ENCODE results near the gene SORCS3. TPM values are rescaled to one million over a fixed set of nuclear protein-coding genes. Genes with fewer than 3 reads are reported as not detected.

Gene SORCS3
- total RNA-seq, 4 donors from 2014 or later: not detected

DNA sequence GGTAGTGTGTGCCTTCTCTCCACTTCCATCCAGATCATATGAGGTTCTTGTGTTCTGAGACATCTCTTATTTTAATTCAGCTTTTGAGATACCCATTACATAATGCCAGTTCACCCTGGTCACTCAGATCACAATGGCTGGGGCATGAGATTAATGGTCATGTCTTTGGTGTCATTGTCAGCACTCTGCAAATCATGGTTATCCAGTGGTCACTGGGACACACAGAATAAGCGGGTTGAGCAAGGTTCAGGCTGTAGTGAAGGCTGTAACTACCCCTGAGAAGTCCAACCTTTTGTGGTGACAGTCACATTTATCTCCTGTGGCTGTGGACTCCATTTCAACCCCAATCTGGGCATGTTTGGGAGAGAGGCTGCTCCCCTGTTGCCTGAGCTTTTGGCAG is 35.8 kb downstream of the SORCS3 start:
- TF ChIP-seq POLR2A (IDR thresholded peaks at IDR 0.05): no peak
- TF ChIP-seq, protein P1, sequence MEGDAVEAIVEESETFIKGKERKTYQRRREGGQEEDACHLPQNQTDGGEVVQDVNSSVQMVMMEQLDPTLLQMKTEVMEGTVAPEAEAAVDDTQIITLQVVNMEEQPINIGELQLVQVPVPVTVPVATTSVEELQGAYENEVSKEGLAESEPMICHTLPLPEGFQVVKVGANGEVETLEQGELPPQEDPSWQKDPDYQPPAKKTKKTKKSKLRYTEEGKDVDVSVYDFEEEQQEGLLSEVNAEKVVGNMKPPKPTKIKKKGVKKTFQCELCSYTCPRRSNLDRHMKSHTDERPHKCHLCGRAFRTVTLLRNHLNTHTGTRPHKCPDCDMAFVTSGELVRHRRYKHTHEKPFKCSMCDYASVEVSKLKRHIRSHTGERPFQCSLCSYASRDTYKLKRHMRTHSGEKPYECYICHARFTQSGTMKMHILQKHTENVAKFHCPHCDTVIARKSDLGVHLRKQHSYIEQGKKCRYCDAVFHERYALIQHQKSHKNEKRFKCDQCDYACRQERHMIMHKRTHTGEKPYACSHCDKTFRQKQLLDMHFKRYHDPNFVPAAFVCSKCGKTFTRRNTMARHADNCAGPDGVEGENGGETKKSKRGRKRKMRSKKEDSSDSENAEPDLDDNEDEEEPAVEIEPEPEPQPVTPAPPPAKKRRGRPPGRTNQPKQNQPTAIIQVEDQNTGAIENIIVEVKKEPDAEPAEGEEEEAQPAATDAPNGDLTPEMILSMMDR (IDR thresholded peaks at IDR 0.05 in 4 of 5, conservative IDR thresholded peaks at IDR 0.05 in 1 of 5): no peak
- Histone ChIP-seq H3K4me1 (no peaks in the 10 kb centered on the region), H3K4me3 (no peak overlapping the region), H3K27me3 (no peaks in the 10 kb centered on the region), H3K9me3 (peaks cover 0 to 3% (median 0%) of the 10 kb centered on the region in 3 donors), H3K27ac (no peak overlapping the region), H3K36me3 (no peaks in the 10 kb centered on the region)
- in situ Hi-C loops (cut with MboI; ENCODE audit: low sequenced_read_pairs in 4 of 4): no loop called here
- ATAC-seq: no peak
- no peak for DNase-seq
- intact Hi-C loops (cut with DNase I; ENCODE audit: low total_unique reads): no loop called here

DNA sequence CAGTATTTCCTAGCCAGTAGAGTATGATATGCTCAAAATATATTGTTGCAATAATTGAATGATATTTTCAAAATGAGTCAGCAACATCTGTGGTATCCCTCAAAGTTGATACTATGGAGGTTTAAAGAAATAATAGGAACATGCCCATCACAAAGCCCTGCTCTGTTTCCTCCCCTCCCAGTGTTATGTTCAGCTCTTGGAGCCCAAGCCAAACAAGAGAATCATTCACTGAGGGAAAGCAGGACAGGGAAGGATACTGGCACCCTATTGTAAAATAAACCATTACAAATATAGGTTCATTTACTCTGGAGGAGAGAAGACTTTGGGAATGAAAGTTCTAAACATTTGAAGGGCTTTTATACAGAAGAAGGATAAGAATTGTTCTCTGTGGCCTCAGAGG is 37.6 kb downstream of the SORCS3 start:
- Histone ChIP-seq H3K36me3 (no peaks in the 10 kb centered on the region), H3K27me3 (no peaks in the 10 kb centered on the region), H3K4me1 (no peaks in the 10 kb centered on the region), H3K4me3 (no peak overlapping the region), H3K9me3 (no peaks in the 10 kb centered on the region), H3K27ac (no peak overlapping the region)
- no peak for TF ChIP-seq POLR2A (IDR thresholded peaks at IDR 0.05)
- TF ChIP-seq, protein P1 (IDR thresholded peaks at IDR 0.05 in 4 of 5, conservative IDR thresholded peaks at IDR 0.05 in 1 of 5): no peak
- no peak for DNase-seq
- intact Hi-C loops (cut with DNase I; ENCODE audit: low total_unique reads): no loop called here
- in situ Hi-C loops (cut with MboI; ENCODE audit: low sequenced_read_pairs in 4 of 4): no loop called here
- ATAC-seq: no peak

DNA sequence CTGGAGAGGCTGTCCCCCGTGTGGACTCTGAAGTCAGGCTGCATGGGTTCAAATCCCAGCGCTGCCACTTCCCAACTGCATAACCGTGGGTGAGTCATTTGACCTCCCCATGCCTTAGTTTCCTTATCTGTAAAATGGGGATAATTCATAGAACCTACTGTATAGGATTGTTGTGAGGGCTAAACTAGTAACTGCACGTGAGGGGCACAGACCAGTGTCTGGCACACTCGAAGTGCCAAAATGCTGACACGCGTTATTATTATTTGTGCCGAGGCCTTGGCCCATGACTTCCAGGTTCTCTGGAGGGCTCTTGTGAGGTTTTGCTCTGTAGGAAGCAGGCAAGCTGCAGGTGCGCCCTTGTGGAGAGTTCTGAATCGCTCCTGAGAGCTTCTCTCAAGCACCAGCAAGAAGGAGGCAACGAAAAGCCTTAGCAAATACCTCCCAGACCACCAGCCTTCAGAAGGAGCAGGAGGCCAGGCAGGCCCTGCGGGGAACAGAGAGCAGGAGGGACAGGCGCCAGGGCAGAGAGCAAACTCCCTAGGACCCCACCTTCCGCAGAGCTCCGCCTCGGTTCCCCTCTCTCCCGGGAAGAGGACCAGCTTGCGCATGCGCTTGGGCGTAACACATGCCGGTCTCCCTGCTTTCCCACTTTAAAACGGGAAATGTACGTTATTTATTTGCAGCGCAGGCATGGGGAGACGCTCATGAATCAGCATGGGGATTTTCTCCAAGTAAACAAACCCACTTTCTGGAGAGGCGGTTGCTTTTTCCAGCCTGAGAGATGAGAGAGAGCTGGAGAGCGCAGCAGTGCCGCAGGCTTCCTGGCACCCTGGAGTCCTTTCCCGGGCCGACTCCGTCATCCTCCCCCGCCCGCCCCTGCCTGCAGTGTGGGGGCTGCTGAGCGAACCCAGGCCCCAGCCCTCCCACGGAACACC is 39.6 kb downstream of the SORCS3 start:
- H3K9me3 ChIP-seq: no peaks in the 10 kb centered on the region
- TF ChIP-seq POLR2A (IDR thresholded peaks at IDR 0.05): no peak
- TF ChIP-seq, protein P1 (IDR thresholded peaks at IDR 0.05 in 4 of 5, conservative IDR thresholded peaks at IDR 0.05 in 1 of 5): no peak
- no peaks in the 10 kb centered on the region for H3K4me1 ChIP-seq
- no peak for ATAC-seq
- no peaks in the 10 kb centered on the region for H3K27me3 ChIP-seq
- H3K27ac ChIP-seq: no peak overlapping the region
- H3K4me3 ChIP-seq: no peak overlapping the region
- in situ Hi-C loops (cut with MboI; ENCODE audit: low sequenced_read_pairs in 4 of 4): no loop called here
- no peak for DNase-seq
- no peaks in the 10 kb centered on the region for H3K36me3 ChIP-seq
- intact Hi-C loops (cut with DNase I; ENCODE audit: low total_unique reads): no loop called here

DNA sequence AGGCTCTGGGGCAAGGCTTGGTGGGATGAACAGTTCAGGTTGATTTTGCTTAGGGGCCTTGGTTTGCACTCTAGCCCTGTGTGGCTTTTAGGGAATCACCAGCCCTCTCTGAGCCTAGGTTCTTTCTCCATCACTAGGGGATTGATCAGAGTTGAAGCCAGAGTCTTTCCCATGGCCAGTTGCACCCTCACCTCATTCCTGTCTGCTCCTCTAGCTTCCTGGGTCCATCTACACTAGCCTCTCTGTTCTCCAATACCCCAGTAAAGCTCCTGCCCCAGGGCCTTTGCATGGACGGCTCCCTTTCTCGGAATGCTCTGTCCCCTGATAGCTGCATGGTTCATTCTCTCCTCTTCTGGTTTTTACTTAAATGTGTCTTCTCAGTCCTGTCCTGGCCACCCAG is 40.4 kb downstream of the SORCS3 start:
- H3K9me3 ChIP-seq: no peaks in the 10 kb centered on the region
- in situ Hi-C loops (cut with MboI; ENCODE audit: low sequenced_read_pairs in 4 of 4) (no loop called here), intact Hi-C loops (cut with DNase I; ENCODE audit: low total_unique reads) (no loop called here)
- H3K27ac ChIP-seq: no peak overlapping the region
- H3K4me3 ChIP-seq: no peak overlapping the region
- H3K36me3 ChIP-seq: no peaks in the 10 kb centered on the region
- no peak for ATAC-seq
- DNase-seq: no peak
- TF ChIP-seq POLR2A (IDR thresholded peaks at IDR 0.05): no peak
- TF ChIP-seq, protein P1 (IDR thresholded peaks at IDR 0.05 in 4 of 5, conservative IDR thresholded peaks at IDR 0.05 in 1 of 5): no peak
- no peaks in the 10 kb centered on the region for H3K27me3 ChIP-seq
- no peaks in the 10 kb centered on the region for H3K4me1 ChIP-seq
